ENCODE results near the gene OPALIN. TPM values are rescaled to one million over a fixed set of nuclear protein-coding genes. Genes with fewer than 3 reads are reported as not detected.
A peak's percentile ranks its signal among the peaks of the same experiment; 100 is the strongest.

Gene OPALIN
- total and polyA plus RNA-seq, 12 donors: not detected

- Histone ChIP-seq H3K27ac (no peak overlapping the region), H3K9me3 (peaks cover 0 to 3% (median 0%) of the 10 kb centered on the region in 11 donors), H3K4me3 (no peak overlapping the region), H3K4me1 (peaks cover 0 to 3% (median 0%) of the 10 kb centered on the region in 9 donors), H3K27me3 (peaks cover 0 to 11% (median 0%) of the 10 kb centered on the region in 7 donors), H3K36me3 (no peaks in the 10 kb centered on the region)
- intact Hi-C loops (cut with DNase I): loop anchor here in 1 of 10 donors (5.0 kb wide), 1 partner anchor 323 kb away; no protein-coding TSS in a partner anchor
- 41 to 44% methylated on average over 7 of the region's 7 CpGs for WGBS, 2 donors
- TF ChIP-seq CTCF (IDR thresholded peaks at IDR 0.05): peak; percentile 7 to 74 (median 66)
- ATAC-seq: peak in 6 of 8 donors; percentile 63 to 89 (median 75)
- DNase-seq: peak; percentile 23 to 52
Measured at GRCh38 chr10:96339956-96340904, 18.6 kb downstream of the OPALIN start.

GRCh38 chr10:96339383-96339782 lies 19.4 kb downstream of the OPALIN start:
- H3K4me1 ChIP-seq: peaks cover 0 to 3% (median 0%) of the 10 kb centered on the region in 9 donors
- TF ChIP-seq CTCF (IDR thresholded peaks at IDR 0.05): no peak
- no peak for DNase-seq
- H3K36me3 ChIP-seq: no peaks in the 10 kb centered on the region
- no peaks in the 10 kb centered on the region for H3K9me3 ChIP-seq
- peak in 2 of 8 donors; percentile 33 for ATAC-seq
- H3K27me3 ChIP-seq: peaks cover 0 to 13% (median 0%) of the 10 kb centered on the region in 7 donors
- intact Hi-C loops (cut with DNase I): loop anchor here in 1 of 10 donors (5.0 kb wide), 1 partner anchor 322 kb away; no protein-coding TSS in a partner anchor
- H3K27ac ChIP-seq: no peak overlapping the region
- H3K4me3 ChIP-seq: no peak overlapping the region
- 70 to 71% methylated on average over 4 of the region's 4 CpGs for WGBS, 2 donors

- H3K36me3 ChIP-seq: no peaks in the 10 kb centered on the region
- peaks cover 0 to 3% (median 0%) of the 10 kb centered on the region in 9 donors for H3K4me1 ChIP-seq
- H3K27ac ChIP-seq: no peak overlapping the region
- H3K9me3 ChIP-seq: no peaks in the 10 kb centered on the region
- peak in 1 of 8 donors; percentile 25 for ATAC-seq
- DNase-seq: no peak
- intact Hi-C loops (cut with DNase I): loop anchor here in 1 of 10 donors (5.0 kb wide), 1 partner anchor 321 kb away; no protein-coding TSS in a partner anchor
- 45 to 50% methylated on average over 5 of the region's 5 CpGs for WGBS, 2 donors
- no peak overlapping the region for H3K4me3 ChIP-seq
- no peak for TF ChIP-seq CTCF (IDR thresholded peaks at IDR 0.05)
- H3K27me3 ChIP-seq: peaks cover 0 to 13% (median 7%) of the 10 kb centered on the region in 7 donors
Measured at GRCh38 chr10:96338279-96338925, 20.4 kb downstream of the OPALIN start.

DNA sequence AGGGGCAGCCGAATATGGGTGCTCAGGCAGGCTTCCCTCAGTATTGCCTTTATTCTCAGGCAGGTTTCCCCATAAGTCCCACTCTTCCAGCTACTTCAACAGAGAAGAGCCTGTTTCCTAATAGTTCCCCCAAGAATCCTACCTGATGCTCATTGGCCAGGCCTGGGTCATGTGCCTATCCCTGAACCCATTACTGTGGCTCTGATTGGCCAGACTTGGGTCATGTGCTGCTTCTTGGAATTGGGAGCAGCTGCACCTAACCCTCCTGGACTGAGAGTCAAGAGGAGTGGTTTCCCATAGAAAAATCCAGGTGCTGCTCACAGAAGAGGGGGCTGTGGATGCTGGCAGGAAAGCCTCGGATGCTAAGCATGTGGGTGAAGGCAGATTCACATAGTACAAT lies 21.7 kb downstream of the OPALIN start:
- ATAC-seq (no peak), DNase-seq (no peak)
- no peaks in the 10 kb centered on the region for H3K36me3 ChIP-seq
- H3K4me3 ChIP-seq: no peak overlapping the region
- TF ChIP-seq CTCF (IDR thresholded peaks at IDR 0.05): no peak
- H3K27ac ChIP-seq: no peak overlapping the region
- intact Hi-C loops (cut with DNase I): loop anchor here in 1 of 10 donors (5.0 kb wide), 1 partner anchor 320 kb away; no protein-coding TSS in a partner anchor
- H3K27me3 ChIP-seq: peaks cover 0 to 23% (median 10%) of the 10 kb centered on the region in 7 donors
- H3K4me1 ChIP-seq: peaks cover 0 to 3% (median 0%) of the 10 kb centered on the region in 9 donors
- H3K9me3 ChIP-seq: no peaks in the 10 kb centered on the region
- 87 to 93% methylated on average over 2 of the region's 2 CpGs for WGBS, 2 donors

Data from heart right ventricle (tissue), 16 donors.